ENCODE data around the gene SIPA1L2.

DNA sequence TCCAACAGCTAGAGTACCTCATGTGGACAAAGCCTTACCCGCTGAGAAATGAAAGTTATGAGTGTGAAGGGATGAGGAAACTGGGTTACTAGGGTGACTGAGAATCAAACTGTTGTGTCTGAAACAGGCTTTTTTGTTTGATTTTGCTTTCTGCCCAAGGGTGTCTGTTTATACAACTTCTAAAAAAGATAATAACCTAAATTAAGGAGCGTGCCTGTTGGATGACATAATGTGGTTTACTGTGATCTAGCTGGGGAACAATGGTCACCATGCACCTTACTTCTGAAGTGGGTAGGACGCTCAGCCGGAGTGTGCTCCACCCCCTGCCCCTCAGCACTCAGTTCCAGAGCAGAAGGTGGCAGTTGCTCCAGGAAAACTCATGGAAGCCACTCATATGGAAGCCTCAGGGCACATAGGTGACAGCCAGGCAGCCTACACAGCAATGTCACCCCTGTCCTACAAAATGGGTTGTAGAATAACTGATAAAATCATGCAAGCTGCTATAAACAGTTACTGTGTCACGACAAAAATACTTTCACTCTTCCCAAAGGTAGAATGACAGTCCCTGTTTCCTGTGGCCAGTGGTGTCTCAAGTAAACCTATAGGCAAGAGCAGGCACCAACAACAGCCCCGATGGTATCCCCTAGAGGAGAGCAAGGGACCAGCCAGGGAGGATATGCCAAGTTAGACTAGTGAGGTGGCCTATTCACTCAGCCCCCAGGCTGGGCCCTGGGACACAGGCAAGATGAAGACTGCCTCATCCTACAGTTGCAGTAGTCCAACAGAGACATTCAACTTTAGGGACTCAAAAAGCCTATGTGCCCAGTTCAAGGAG, 29.3 kb downstream of the SIPA1L2 start:
- TF ChIP-seq EZH2phosphoT487 (IDR thresholded peaks at IDR 0.05; ENCODE audit: insufficient read depth, low read depth) (no peak), EZH2 (IDR thresholded peaks at IDR 0.05; ENCODE audit: insufficient read depth, poor library complexity, severe bottlenecking) (no peak)

Data from GM23248 (cell line).